PC-3 (cell line): ENCODE data around the gene HYAL1. TPM values are rescaled to one million over a fixed set of nuclear protein-coding genes. Genes with fewer than 3 reads are reported as not detected.

Source experiments
- ATAC-seq: fragments of 200-7000 bp; cut with Tn5 transposase; 2 replicates; pipeline ENCODE4 v1.9.1; 2020; ENCODE audit warnings: mild to moderate bottlenecking, moderate library complexity
- BruUV-seq: library from RNA; stranded (reverse); fragments of 400-500 nt; replicated peaks from 2 replicates; lab custom pipeline; 2021; lab: Mats Ljungman, UMichigan
- CTCF ChIA-PET: fragments of 300-600 bp; sonication (Branson Sonifier 250); formaldehyde crosslinking; loops from one replicate; lab custom pipeline; 2022; ENCODE audit warnings: antibody characterized with exemption; lab: Charles Lee
- POLR2A ChIA-PET: fragments of 300-600 bp; sonication (Branson Sonifier 250); formaldehyde crosslinking; loops from one replicate; lab custom pipeline; 2022; ENCODE audit warnings: antibody characterized with exemption; ENCODE audit not compliant: unreplicated experiment; lab: Charles Lee
- DNase-seq: peaks from one replicate; pipeline ENCODE4 v3.0.0-alpha.2; 2015
- H2AFZ ChIP-seq: fragments of 300-600 bp; sonication (generic); 2 replicates; pipeline ENCODE4 v1.6.0; 2016; ENCODE audit warnings: antibody characterized with exemption, low read length
- H3F3A ChIP-seq: fragments of 300-600 bp; sonication (generic); one replicate; pipeline ENCODE4 v1.6.0; 2017; ENCODE audit warnings: antibody characterized with exemption, low read length, control low read depth, mild to moderate bottlenecking; ENCODE audit not compliant: unreplicated experiment
- H3K27ac ChIP-seq: fragments of 300-600 bp; sonication (generic); 2 replicates; pipeline ENCODE4 v1.5.1; 2016; ENCODE audit warnings: mild to moderate bottlenecking, low read length
- H3K27me3 ChIP-seq: fragments of 300-600 bp; sonication (generic); 2 replicates; pipeline ENCODE4 v1.6.1; 2016; ENCODE audit warnings: low read length, mixed read lengths
- H3K36me3 ChIP-seq: fragments of 300-600 bp; sonication (generic); 2 replicates; pipeline ENCODE4 v1.6.1; 2016; ENCODE audit warnings: low read depth, mixed run types, low read length, mixed read lengths
- H3K4me1 ChIP-seq: fragments of 300-600 bp; sonication (generic); 2 replicates; pipeline ENCODE4 v1.5.1; 2016; ENCODE audit warnings: low read length; ENCODE audit not compliant: insufficient read depth
- H3K4me2 ChIP-seq: fragments of 300-600 bp; sonication (generic); 2 replicates; pipeline ENCODE4 v1.6.0; 2016; ENCODE audit warnings: low read length
- H3K4me3 ChIP-seq: fragments of 300-600 bp; sonication (generic); 2 replicates; pipeline ENCODE4 v1.5.1; 2016; ENCODE audit warnings: mild to moderate bottlenecking, low read length, mixed read lengths
- H3K79me2 ChIP-seq: fragments of 300-600 bp; sonication (generic); 2 replicates; pipeline ENCODE4 v1.6.1; 2017; ENCODE audit warnings: low read length, mixed read lengths
- H3K9ac ChIP-seq: fragments of 300-600 bp; sonication (generic); 2 replicates; pipeline ENCODE4 v1.6.0; 2016; ENCODE audit warnings: mild to moderate bottlenecking, low read length
- H3K9me2 ChIP-seq: fragments of 300-600 bp; sonication (generic); replicated peaks from 2 replicates; pipeline ENCODE4 v1.6.1; 2016; ENCODE audit warnings: mixed run types, low read length, mixed read lengths
- H3K9me3 ChIP-seq: fragments of 300-600 bp; sonication (generic); 2 replicates; pipeline ENCODE4 v1.6.1; 2016; ENCODE audit warnings: low read length, mixed read lengths
- H4K20me1 ChIP-seq: fragments of 300-600 bp; sonication (generic); 2 replicates; pipeline ENCODE4 v1.6.1; 2016; ENCODE audit warnings: low read length, mixed read lengths
- EZH2 ChIP-seq: fragments of 300-600 bp; sonication (generic); IDR thresholded peaks from one replicate; pipeline ENCODE4 v1.6.1; 2017; ENCODE audit warnings: antibody characterized with exemption, mild to moderate bottlenecking, low read length; ENCODE audit not compliant: unreplicated experiment
- EZH2phosphoT487 ChIP-seq: fragments of 300-600 bp; sonication (generic); IDR thresholded peaks from 2 replicates; pipeline ENCODE4 v1.6.1; 2018; ENCODE audit warnings: mild to moderate bottlenecking, antibody characterized with exemption, low read length, borderline replicate concordance
- intact Hi-C: fragments of 100-400 bp; cut with micrococcal nuclease; formaldehyde crosslinking; loops from 2 replicates; pipeline ENCODE4 v1.9.0; 2023
- total RNA-seq: library from RNA; depleted of rRNA; stranded (reverse); fragments of >200 nt; gene quantifications from 2 replicates; pipeline ENCODE4 v1.2.3, GENCODE V29; 2014
- TF ChIP-seq, protein P1 (sequence below): fragments of 300-600 bp; sonication (generic); conservative IDR thresholded peaks from 2 replicates; pipeline ENCODE4 v1.5.1; 2017; ENCODE audit warnings: antibody characterized with exemption, low read depth, mild to moderate bottlenecking, low read length

Gene HYAL1
- total RNA-seq, 1 experiment from 2014 or later, result 1.3 TPM

DNA sequence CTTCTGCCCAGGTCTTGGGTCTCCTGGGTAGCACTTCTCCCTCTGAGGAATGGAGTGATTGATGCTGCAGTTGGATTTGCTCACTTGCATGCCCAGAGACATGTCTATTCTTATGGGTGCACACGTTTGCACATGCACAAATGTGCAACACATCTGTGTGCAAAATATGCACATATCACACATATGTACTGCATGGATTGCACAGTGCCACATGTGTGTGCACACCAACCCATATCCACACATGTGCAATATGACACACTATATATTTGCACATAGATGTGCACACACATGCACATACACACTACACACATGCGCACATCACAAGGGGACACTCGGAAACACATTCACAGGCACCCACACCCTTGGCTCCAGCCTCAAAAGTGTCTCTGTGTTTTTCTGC is 35.1 kb downstream of the HYAL1 start:
- Histone ChIP-seq H3F3A (no peaks in the 10 kb centered on the region), H3K9ac (no peak overlapping the region), H3K4me3 (no peak overlapping the region), H3K9me3 (no peaks in the 10 kb centered on the region), H3K79me2 (0 out of 2 replicates have a peak, but pooled peaks cover 3% of the 10 kb centered on the region), H4K20me1 (no peaks in the 10 kb centered on the region), H2AFZ (no peak overlapping the region), H3K9me2 (no peaks in the 10 kb centered on the region), H3K4me2 (peak overlapping the region; percentile 83; the same call in 1 of the 2 replicates), H3K27ac (peak overlapping the region; percentile 53), H3K4me1 (peaks cover 62% of the 10 kb centered on the region), H3K36me3 (no peaks in the 10 kb centered on the region), H3K27me3 (no peaks in the 10 kb centered on the region)
- CTCF ChIA-PET, result no interaction called here
- no TSS peak for BruUV-seq
- TF ChIP-seq EZH2phosphoT487 (no peak), EZH2 (no peak)
- TF ChIP-seq, protein P1, sequence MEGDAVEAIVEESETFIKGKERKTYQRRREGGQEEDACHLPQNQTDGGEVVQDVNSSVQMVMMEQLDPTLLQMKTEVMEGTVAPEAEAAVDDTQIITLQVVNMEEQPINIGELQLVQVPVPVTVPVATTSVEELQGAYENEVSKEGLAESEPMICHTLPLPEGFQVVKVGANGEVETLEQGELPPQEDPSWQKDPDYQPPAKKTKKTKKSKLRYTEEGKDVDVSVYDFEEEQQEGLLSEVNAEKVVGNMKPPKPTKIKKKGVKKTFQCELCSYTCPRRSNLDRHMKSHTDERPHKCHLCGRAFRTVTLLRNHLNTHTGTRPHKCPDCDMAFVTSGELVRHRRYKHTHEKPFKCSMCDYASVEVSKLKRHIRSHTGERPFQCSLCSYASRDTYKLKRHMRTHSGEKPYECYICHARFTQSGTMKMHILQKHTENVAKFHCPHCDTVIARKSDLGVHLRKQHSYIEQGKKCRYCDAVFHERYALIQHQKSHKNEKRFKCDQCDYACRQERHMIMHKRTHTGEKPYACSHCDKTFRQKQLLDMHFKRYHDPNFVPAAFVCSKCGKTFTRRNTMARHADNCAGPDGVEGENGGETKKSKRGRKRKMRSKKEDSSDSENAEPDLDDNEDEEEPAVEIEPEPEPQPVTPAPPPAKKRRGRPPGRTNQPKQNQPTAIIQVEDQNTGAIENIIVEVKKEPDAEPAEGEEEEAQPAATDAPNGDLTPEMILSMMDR, result no peak
- POLR2A ChIA-PET, result no interaction called here
- intact Hi-C loops, result loop anchor here (1.0 kb wide), 1 partner anchor 8 kb away; no protein-coding TSS in a partner anchor
- DNase-seq, result no peak
- no peak for ATAC-seq

DNA sequence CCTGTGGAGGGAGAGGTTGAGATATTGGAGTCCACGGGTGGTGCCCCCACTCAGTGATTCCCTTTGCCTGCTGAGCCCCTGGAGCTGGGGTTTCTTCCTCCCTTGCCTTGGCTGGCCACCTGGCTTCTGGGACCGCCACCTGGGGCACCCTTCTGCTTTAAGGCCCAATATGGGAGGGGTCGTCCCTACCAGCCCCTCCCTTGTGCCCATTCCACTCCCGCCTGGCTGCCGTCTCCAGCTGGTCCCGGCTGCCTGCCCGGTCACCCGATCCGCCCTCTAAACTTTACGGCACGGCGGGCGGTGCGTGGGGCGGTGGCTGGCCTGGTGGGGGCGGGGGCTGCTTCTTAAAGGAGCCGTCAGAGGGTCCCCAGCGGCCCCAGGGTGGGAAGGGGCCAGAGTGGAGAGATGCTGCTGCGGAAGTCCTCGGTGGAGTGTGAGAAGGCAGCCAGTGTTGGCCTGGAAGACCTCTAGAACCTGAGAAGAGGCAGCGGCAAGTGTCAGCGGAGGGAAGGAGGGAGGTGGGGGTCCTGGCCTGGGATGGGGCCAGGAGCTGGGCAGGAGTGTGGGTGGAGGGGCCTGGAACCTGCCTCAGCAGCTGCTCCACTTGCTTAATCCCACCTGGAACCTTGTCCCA is 36.0 kb downstream of the HYAL1 start:
- Histone ChIP-seq H3K79me2 (0 out of 2 replicates have a peak, but pooled peaks cover 3% of the 10 kb centered on the region), H3K4me2 (peak overlapping the region; percentile 35), H3K9me2 (no peaks in the 10 kb centered on the region), H2AFZ (no peak overlapping the region), H3K27ac (no peak overlapping the region), H3K4me3 (no peak overlapping the region), H4K20me1 (no peaks in the 10 kb centered on the region), H3K4me1 (peaks cover 59% of the 10 kb centered on the region), H3K9ac (no peak overlapping the region), H3F3A (no peaks in the 10 kb centered on the region), H3K9me3 (no peaks in the 10 kb centered on the region), H3K27me3 (no peaks in the 10 kb centered on the region), H3K36me3 (no peaks in the 10 kb centered on the region)
- DNase-seq (no peak), ATAC-seq (no peak)
- CTCF ChIA-PET, result no interaction called here
- POLR2A ChIA-PET, result no interaction called here
- BruUV-seq, result no TSS peak
- intact Hi-C loops, result no loop called here
- TF ChIP-seq EZH2 (no peak), EZH2phosphoT487 (no peak)
- TF ChIP-seq, protein P1, result no peak

DNA sequence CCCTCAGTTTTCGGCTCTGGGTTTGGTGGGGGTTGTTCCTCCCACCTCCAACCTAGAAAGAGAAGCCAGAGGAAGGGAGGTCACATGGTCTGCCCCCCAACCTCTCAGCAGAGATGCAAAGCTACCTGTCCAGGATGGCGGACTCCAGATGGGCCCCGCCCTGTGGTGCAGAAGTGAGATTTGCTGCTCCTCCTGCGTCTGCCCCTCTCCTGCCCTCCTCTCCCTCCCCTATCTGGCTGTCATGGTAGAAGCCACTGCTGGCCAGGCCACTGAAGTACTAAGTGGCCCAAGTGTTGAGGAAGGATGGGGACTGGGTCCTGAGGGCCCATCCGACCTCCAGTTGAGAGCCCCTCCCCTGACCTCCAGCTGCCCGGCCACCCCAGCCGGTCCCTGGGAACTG is 36.5 kb downstream of the HYAL1 start:
- H3K4me2 ChIP-seq, result peak overlapping the region; percentile 35; the same call in 1 of the 2 replicates
- no peak overlapping the region for H3K4me3 ChIP-seq

More for the DNA sequence above, 36.5 kb downstream of the HYAL1 start:
- H3K9ac ChIP-seq, result no peak overlapping the region
- no peak overlapping the region for H2AFZ ChIP-seq
- ATAC-seq, result no peak
- H3F3A ChIP-seq, result no peaks in the 10 kb centered on the region
- H3K79me2 ChIP-seq, result 0 out of 2 replicates have a peak, but pooled peaks cover 3% of the 10 kb centered on the region
- ChIA-PET POLR2A (no interaction called here), CTCF (no interaction called here)
- no peak for DNase-seq
- TF ChIP-seq EZH2phosphoT487, result no peak
- TF ChIP-seq, protein P1, result no peak
- no peak for TF ChIP-seq EZH2
- no peaks in the 10 kb centered on the region for H3K9me2 ChIP-seq
- no peak overlapping the region for H3K27ac ChIP-seq
- no peaks in the 10 kb centered on the region for H3K9me3 ChIP-seq
- no peaks in the 10 kb centered on the region for H3K27me3 ChIP-seq
- no peaks in the 10 kb centered on the region for H4K20me1 ChIP-seq
- TSS peak; percentile 33 for BruUV-seq
- intact Hi-C loops, result no loop called here
- peaks cover 59% of the 10 kb centered on the region for H3K4me1 ChIP-seq
- H3K36me3 ChIP-seq, result no peaks in the 10 kb centered on the region
